ENCODE measurements around the gene TPPP3. TPM values are rescaled to one million over a fixed set of nuclear protein-coding genes. Genes with fewer than 3 reads are reported as not detected.

TPPP3 gene
- total RNA-seq, 4 donors from 2014 or later: 13.4 to 26.6 (median 16.2) TPM

DNA sequence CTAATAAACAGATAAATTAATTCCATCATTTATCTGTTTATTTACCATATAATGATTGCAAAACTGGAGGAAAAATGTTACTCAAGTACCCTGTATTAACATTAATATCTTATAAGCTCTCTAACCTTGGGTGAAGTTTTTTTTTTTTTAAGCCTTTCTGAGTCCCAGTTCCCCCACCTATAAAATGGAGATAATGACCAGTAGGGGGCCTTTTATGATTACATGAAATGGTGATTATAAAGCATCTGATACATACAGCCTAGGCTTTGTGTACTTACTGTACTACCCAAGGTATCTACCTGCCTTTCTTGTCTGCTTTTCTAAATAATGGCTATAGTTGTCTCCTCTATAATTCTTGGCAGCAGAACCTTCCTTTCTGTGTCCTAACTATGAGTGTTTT lies 44.1 kb downstream of the TPPP3 start:
- H3K27ac ChIP-seq: no peak overlapping the region
- TF ChIP-seq, protein P1, sequence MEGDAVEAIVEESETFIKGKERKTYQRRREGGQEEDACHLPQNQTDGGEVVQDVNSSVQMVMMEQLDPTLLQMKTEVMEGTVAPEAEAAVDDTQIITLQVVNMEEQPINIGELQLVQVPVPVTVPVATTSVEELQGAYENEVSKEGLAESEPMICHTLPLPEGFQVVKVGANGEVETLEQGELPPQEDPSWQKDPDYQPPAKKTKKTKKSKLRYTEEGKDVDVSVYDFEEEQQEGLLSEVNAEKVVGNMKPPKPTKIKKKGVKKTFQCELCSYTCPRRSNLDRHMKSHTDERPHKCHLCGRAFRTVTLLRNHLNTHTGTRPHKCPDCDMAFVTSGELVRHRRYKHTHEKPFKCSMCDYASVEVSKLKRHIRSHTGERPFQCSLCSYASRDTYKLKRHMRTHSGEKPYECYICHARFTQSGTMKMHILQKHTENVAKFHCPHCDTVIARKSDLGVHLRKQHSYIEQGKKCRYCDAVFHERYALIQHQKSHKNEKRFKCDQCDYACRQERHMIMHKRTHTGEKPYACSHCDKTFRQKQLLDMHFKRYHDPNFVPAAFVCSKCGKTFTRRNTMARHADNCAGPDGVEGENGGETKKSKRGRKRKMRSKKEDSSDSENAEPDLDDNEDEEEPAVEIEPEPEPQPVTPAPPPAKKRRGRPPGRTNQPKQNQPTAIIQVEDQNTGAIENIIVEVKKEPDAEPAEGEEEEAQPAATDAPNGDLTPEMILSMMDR (IDR thresholded peaks at IDR 0.05): peak in 3 of 4 experiments; percentile 10 to 26 (median 18)
- TF ChIP-seq POLR2A (IDR thresholded peaks at IDR 0.05): no peak
- H3K4me3 ChIP-seq: no peak overlapping the region
- no peaks in the 10 kb centered on the region for H3K9me3 ChIP-seq
- no peaks in the 10 kb centered on the region for H3K4me1 ChIP-seq
- DNase-seq: no peak
- intact Hi-C loops (cut with DNase I; ENCODE audit: low total_unique reads): no loop called here
- no peaks in the 10 kb centered on the region for H3K36me3 ChIP-seq
- no peaks in the 10 kb centered on the region for H3K27me3 ChIP-seq

DNA sequence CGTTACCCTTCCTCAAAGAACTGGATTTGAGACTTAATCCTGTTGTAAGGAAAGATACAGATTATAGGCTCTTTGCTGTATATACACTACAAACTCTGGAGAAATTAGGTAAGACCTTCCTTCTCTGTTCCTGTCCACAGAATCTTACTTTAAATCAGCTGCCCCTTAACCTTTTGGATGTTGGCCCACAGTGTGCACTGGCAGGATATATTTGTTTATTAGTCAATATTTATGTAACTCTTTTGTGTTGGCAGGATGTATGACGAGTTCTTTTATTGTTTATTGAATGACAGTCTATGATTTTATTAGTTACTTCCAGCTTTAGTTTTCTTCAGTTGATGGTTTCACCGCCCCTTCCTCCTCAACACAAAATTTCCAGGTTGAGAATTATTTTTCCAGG lies 47.0 kb downstream of the TPPP3 start:
- Histone ChIP-seq H3K4me1 (no peaks in the 10 kb centered on the region), H3K36me3 (no peaks in the 10 kb centered on the region), H3K27ac (no peak overlapping the region), H3K4me3 (no peak overlapping the region), H3K9me3 (no peaks in the 10 kb centered on the region), H3K27me3 (no peaks in the 10 kb centered on the region)
- intact Hi-C loops (cut with DNase I; ENCODE audit: low total_unique reads): no loop called here
- TF ChIP-seq POLR2A (IDR thresholded peaks at IDR 0.05): no peak
- TF ChIP-seq, protein P1 (IDR thresholded peaks at IDR 0.05): no peak
- no peak for DNase-seq

DNA sequence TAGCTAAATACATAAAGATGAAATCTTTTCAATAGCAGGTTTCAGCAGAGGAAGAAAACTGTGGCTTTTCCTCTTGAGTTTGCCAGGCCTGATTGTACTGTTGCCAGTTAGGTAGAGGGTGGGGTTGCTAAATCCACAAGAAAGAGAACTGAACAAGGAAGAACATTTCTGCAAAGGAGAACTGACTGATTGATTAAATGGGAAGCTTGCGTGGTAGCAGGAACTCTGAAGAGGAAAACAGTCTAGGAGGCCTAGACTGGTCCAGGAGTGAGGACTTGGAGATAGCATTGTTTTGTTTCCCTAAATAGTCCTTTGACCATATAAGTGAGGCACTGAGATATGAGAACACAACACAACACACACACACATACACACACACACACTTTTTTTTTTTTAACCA lies 47.9 kb downstream of the TPPP3 start:
- intact Hi-C loops (cut with DNase I; ENCODE audit: low total_unique reads): no loop called here
- H3K4me3 ChIP-seq: no peak overlapping the region
- H3K27me3 ChIP-seq: no peaks in the 10 kb centered on the region
- TF ChIP-seq POLR2A (IDR thresholded peaks at IDR 0.05): no peak
- TF ChIP-seq, protein P1 (IDR thresholded peaks at IDR 0.05): no peak
- H3K9me3 ChIP-seq: no peaks in the 10 kb centered on the region
- no peak overlapping the region for H3K27ac ChIP-seq
- no peaks in the 10 kb centered on the region for H3K4me1 ChIP-seq
- DNase-seq: no peak
- H3K36me3 ChIP-seq: no peaks in the 10 kb centered on the region

DNA sequence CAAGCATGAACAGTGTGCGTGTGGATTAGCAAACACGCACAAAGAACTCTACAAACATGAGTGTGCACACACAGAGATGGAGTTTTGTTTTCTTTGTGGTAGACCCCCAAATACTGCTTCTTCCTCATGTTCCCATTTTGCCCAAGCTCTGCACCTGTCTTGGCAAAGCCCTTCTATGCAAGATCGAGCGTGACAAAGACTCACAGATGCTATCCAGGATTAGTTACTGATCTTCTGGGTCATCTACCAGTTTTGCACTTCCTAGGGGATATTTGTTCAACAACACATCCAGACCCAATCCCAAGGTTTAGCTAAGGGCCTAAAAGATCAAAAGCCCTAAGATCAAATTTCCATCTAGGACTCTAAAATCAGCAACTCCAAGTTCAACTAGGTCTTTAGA lies 50.7 kb downstream of the TPPP3 start:
- DNase-seq: no peak
- no peak overlapping the region for H3K27ac ChIP-seq
- H3K36me3 ChIP-seq: no peaks in the 10 kb centered on the region
- intact Hi-C loops (cut with DNase I; ENCODE audit: low total_unique reads): no loop called here
- H3K4me1 ChIP-seq: no peaks in the 10 kb centered on the region
- no peaks in the 10 kb centered on the region for H3K27me3 ChIP-seq
- H3K4me3 ChIP-seq: no peak overlapping the region
- no peaks in the 10 kb centered on the region for H3K9me3 ChIP-seq
- no peak for TF ChIP-seq POLR2A (IDR thresholded peaks at IDR 0.05)
- TF ChIP-seq, protein P1 (IDR thresholded peaks at IDR 0.05): no peak

DNA sequence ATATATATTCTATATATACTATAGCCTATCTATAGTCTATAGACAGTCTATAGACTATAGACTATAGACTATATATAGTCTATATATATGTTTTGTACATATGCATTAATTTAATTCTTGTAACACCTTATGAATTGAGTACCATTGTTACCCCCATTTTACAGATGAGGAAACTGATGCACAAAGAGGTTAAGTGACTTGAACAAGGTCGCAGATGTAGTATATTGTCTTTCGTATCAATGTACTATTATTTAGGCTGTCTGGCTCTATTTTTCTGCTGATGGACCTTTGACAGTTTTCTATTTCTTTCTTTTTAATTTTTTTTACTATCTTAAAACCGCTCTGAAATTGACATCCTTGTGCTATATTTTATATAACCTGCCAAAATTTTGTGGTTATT lies 52.0 kb downstream of the TPPP3 start:
- Histone ChIP-seq H3K9me3 (no peaks in the 10 kb centered on the region), H3K4me3 (no peak overlapping the region), H3K4me1 (no peaks in the 10 kb centered on the region), H3K36me3 (no peaks in the 10 kb centered on the region), H3K27me3 (no peaks in the 10 kb centered on the region), H3K27ac (no peak overlapping the region)
- TF ChIP-seq POLR2A (IDR thresholded peaks at IDR 0.05): no peak
- TF ChIP-seq, protein P1 (IDR thresholded peaks at IDR 0.05): no peak
- DNase-seq: no peak
- intact Hi-C loops (cut with DNase I; ENCODE audit: low total_unique reads): no loop called here

Small RNA genes within 50 kb of the gene (small RNA-seq; reads per million reads assigned to genes)
- gene RNU1-123P: not detected

Other genes starting within 250 kb of the TPPP3 start
- gene B3GNT9, start 242.5 kb downstream of the TPPP3 start, total RNA-seq: 10 to 100 TPM in 3 of 4 donors, 1 to 10 TPM in 1; 2.4 to 40.1 (median 15.1) TPM
- 10 to 100 TPM in 2 of 4 donors, 1 to 10 TPM in 2; 2.6 to 21.0 (median 10.6) TPM for gene TRADD, start 233.6 kb downstream of the TPPP3 start, total RNA-seq
- 10 to 100 TPM in 2 of 4 donors, 1 to 10 TPM in 1, not detected in 1; 2.6 to 47.4 (median 14.1) TPM for gene FBXL8, start 233.5 kb downstream of the TPPP3 start, total RNA-seq
- 10 to 100 TPM in 3 of 4 donors, not detected in 1; 11.3 to 51.9 (median 42.3) TPM for gene HSF4, start 228.8 kb downstream of the TPPP3 start, total RNA-seq
- gene NOL3, start 223.0 kb downstream of the TPPP3 start, total RNA-seq: 10 to 100 TPM in 2 of 4 donors, 1 to 10 TPM in 2; 3.3 to 29.7 (median 17.0) TPM
- gene MATCAP1, start 209.5 kb downstream of the TPPP3 start, total RNA-seq: 10 to 100 TPM; 10.9 to 35.4 (median 20.5) TPM
- gene EXOC3L1, start 203.4 kb downstream of the TPPP3 start, total RNA-seq: 1 to 10 TPM in 3 of 4 donors, under 1 TPM in 1; 0.29 to 5.1 (median 1.8) TPM
- gene E2F4, start 201.3 kb downstream of the TPPP3 start, total RNA-seq: 100 to 1,000 TPM in 1 of 4 donors, 10 to 100 TPM in 3; 49.2 to 294 (median 77.1) TPM
- 1 to 10 TPM in 2 of 4 donors, not detected in 2; 1.6 to 5.4 TPM for gene ELMO3, start 194.4 kb downstream of the TPPP3 start, total RNA-seq
- 10 to 100 TPM; 10.2 to 57.9 (median 27.3) TPM for gene TMEM208, start 166.4 kb downstream of the TPPP3 start, total RNA-seq
- 10 to 100 TPM in 3 of 4 donors, 1 to 10 TPM in 1; 2.3 to 37.6 (median 11.8) TPM for gene FHOD1, start 146.0 kb downstream of the TPPP3 start, total RNA-seq
- 1 to 10 TPM in 2 of 4 donors, under 1 TPM in 1, not detected in 1; 0.55 to 1.9 (median 1.3) TPM for gene SLC9A5, start 144.5 kb downstream of the TPPP3 start, total RNA-seq
- gene PLEKHG4, start 114.0 kb downstream of the TPPP3 start, total RNA-seq: 10 to 100 TPM in 2 of 4 donors, 1 to 10 TPM in 2; 6.8 to 45.3 (median 17.1) TPM
- 1 to 10 TPM in 1 of 4 donors, under 1 TPM in 2, not detected in 1; 0.51 to 1.0 (median 0.55) TPM for gene KCTD19, start 66.8 kb downstream of the TPPP3 start, total RNA-seq
- 1 to 10 TPM in 1 of 4 donors, under 1 TPM in 1, not detected in 2; 0.46 to 2.8 TPM for gene LRRC36, start 66.7 kb downstream of the TPPP3 start, total RNA-seq
- 10 to 100 TPM; 14.7 to 30.6 (median 25.6) TPM for gene ZDHHC1, start 23.0 kb upstream of the TPPP3 start, total RNA-seq
- 10 to 100 TPM in 2 of 4 donors, 1 to 10 TPM in 2; 1.2 to 82.1 (median 9.7) TPM for gene HSD11B2, start 37.6 kb upstream of the TPPP3 start, total RNA-seq
- 100 to 1,000 TPM in 2 of 4 donors, 10 to 100 TPM in 2; 67.4 to 243 (median 100) TPM for gene ATP6V0D1, start 87.7 kb upstream of the TPPP3 start, total RNA-seq
- gene AGRP, start 90.0 kb upstream of the TPPP3 start, total RNA-seq: not detected
- gene RIPOR1, start 135.3 kb upstream of the TPPP3 start, total RNA-seq: 100 to 1,000 TPM in 1 of 4 donors, 10 to 100 TPM in 3; 48.2 to 137 (median 57.4) TPM
- 10 to 100 TPM; 24.8 to 54.1 (median 43.7) TPM for gene CTCF, start 169.0 kb upstream of the TPPP3 start, total RNA-seq